IPS-20b (cell line): ENCODE results near the gene ANO10.
"Not testable (repeated sequence)": the region's sequence is repeated elsewhere in the genome, so short reads cannot be mapped to it uniquely, and the experiment has no call there.

Source experiments
- H3K27ac ChIP-seq: one replicate; pipeline ENCODE4 v1.5.1; 2013; ENCODE audit warnings: low read length
- H3K27me3 ChIP-seq: 2 replicates; pipeline ENCODE4 v1.6.1; 2013; ENCODE audit warnings: mild to moderate bottlenecking, low read length, inconsistent platforms; ENCODE audit not compliant: insufficient read depth
- H3K36me3 ChIP-seq: 2 replicates; pipeline ENCODE4 v1.6.1; 2013; ENCODE audit warnings: low read depth, mild to moderate bottlenecking, inconsistent platforms, low read length, moderate library complexity; ENCODE audit not compliant: insufficient read depth
- H3K4me1 ChIP-seq: 2 replicates; pipeline ENCODE4 v1.6.1; 2013; ENCODE audit warnings: mild to moderate bottlenecking, control low read depth, inconsistent platforms, low read length, moderate library complexity; ENCODE audit not compliant: insufficient read depth
- H3K4me3 ChIP-seq: 2 replicates; pipeline ENCODE4 v1.5.1; 2013; ENCODE audit warnings: mild to moderate bottlenecking, low read length, inconsistent platforms
- H3K9ac ChIP-seq: 2 replicates; pipeline ENCODE4 v1.6.1; 2013; ENCODE audit warnings: low read depth, mild to moderate bottlenecking, inconsistent platforms, low read length, moderate library complexity
- H3K9me3 ChIP-seq: 2 replicates; pipeline ENCODE4 v1.6.1; 2013; ENCODE audit warnings: mild to moderate bottlenecking, low read depth, low read length, inconsistent platforms; ENCODE audit not compliant: insufficient read depth

ANO10 gene

DNA sequence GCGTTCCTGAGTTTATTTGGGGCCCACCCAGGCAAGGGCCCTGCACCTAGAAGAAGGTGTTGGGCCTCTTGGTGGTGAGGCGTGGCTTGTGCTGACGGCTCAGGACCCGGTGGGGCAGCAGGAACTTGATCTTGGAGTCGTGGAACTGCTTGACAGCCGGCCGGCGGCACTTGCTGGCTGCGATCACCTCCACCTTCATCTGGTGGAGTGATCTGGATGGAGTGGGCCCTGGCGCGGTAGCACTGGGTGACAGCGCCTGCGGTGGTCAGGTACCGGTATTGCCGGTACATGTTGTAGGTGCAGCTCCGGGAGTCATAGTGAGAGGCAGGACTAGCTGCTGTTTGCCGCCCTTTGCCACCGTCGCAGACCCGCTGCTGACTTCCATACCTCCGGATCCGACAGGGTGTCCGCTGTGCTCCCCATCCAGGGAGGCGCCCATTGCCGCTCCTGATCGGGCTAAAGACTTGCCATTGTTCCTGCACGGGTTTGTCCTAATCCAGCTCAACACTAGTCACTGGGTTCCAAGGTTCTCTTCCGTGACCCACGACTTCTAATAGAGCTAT, 136.8 kb downstream of the ANO10 start:
- Histone ChIP-seq H3K4me3 (no peak overlapping the region), H3K36me3 (no peaks in the 10 kb centered on the region), H3K4me1 (peaks cover 19% of the 10 kb centered on the region), H3K27me3 (peaks cover 7% of the 10 kb centered on the region; the same call in 1 of the 2 replicates), H3K9ac (no peak overlapping the region), H3K9me3 (no peaks in the 10 kb centered on the region), H3K27ac (no peak overlapping the region)

DNA sequence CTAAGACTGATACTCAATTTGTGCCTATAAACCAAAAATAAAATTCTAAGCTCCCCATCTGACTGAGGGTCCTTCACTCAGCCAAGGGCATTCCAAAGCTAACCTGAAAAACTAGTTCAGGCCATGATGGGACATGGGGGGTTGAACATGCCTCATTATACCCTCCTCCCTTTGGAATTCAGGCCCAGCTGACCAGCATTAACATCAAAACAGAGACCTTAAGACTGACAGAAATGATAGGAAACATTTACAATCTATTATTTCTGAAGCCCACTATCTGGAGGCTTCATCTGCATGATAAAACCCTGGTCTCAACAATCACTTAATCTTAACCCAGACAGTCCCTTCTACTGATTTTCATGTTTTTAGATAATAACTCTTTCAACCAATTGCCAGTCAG, 140.4 kb downstream of the ANO10 start:
- Histone ChIP-seq H3K4me3 (peak overlapping the region; percentile 51), H3K9ac (no peak overlapping the region), H3K36me3 (no peaks in the 10 kb centered on the region), H3K27me3 (peaks cover 36% of the 10 kb centered on the region; the same call in 1 of the 2 replicates), H3K4me1 (peaks cover 38% of the 10 kb centered on the region), H3K27ac (no peak overlapping the region), H3K9me3 (no peaks in the 10 kb centered on the region; the same call in 1 of the 2 replicates)

DNA sequence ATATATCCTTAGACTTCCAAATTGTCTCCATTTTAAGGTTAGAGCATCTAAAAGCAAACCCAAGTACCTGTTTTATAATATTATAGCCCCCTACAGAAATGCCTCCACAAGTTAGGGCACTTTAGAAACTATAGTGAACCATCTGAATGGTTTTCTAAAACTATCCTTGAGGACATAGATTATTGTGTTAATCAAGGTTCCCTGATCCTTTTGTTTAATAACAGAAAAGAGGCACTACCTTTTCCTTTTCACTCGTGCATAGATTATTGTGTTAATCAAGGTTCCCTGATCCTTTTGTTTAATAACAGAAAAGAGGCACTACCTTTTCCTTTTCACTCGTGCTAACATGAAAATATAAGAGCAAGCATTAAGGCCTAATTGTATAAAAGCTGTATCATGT, 143.0 kb downstream of the ANO10 start:
- H3K4me1 ChIP-seq = peaks cover 32% of the 10 kb centered on the region
- H3K9me3 ChIP-seq, H3K27ac ChIP-seq, H3K36me3 ChIP-seq, H3K9ac ChIP-seq: not testable (repeated sequence)
- H3K4me3 ChIP-seq = peak overlapping the region; percentile 33; the same call in 1 of the 2 replicates
- H3K27me3 ChIP-seq = peaks cover 37% of the 10 kb centered on the region; the same call in 1 of the 2 replicates

DNA sequence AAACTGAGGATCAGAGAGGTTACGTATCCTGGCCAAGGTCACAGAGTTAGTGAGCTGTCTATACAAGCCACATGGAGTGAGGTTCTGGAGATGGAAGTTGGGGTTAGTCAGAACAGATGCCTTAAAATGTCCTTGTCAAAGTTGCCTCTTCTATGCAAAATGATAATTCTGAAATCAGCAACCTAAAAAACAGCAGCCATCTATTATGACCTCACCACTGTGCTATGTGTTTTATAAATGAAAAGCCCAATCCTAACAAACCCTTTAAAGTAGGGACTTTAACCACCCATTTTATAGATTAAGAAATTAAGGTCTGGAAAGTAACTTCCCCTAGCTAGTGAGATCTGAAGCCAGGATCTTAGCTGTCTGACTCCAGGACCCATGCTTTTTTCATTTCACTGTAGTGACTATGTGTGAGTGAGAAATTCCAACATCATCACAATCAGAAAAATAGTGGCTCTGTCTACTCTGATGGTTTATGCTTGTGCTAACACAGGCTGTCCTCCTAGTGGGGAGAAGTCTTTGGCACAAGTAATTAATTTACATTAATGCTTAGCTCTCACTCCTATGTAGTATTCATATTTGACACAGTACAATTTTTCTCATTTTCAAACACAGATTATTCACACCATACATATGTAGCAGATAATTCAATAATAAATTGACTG, 143.6 kb downstream of the ANO10 start:
- Histone ChIP-seq H3K36me3 (no peaks in the 10 kb centered on the region), H3K27ac (no peak overlapping the region), H3K27me3 (peaks cover 37% of the 10 kb centered on the region; the same call in 1 of the 2 replicates), H3K9me3 (no peaks in the 10 kb centered on the region; the same call in 1 of the 2 replicates), H3K4me3 (peak overlapping the region; percentile 33; the same call in 1 of the 2 replicates), H3K4me1 (peaks cover 30% of the 10 kb centered on the region), H3K9ac (no peak overlapping the region)

DNA sequence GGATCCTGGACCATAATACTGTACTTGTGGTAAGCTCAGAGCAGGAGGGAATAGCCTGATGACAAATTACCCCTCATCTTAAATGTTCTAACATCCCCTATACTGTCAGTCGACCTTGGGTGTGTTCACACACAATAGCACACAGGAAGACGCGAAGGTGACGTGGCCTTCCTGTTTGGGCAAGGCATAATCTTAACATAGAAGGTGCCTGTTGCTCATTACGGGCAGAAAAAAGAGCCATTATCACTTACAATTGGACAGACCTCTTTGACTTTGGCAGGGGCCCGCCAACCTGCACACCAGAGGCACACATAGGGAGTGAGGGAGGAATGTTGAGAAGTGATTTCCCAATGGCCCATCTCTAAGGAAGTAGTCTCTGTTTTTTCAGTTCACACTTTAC, 144.2 kb downstream of the ANO10 start:
- no peaks in the 10 kb centered on the region; the same call in 1 of the 2 replicates for H3K9me3 ChIP-seq
- H3K27ac ChIP-seq = no peak overlapping the region
- H3K4me1 ChIP-seq = peaks cover 29% of the 10 kb centered on the region
- H3K4me3 ChIP-seq = no peak overlapping the region
- no peak overlapping the region for H3K9ac ChIP-seq
- H3K36me3 ChIP-seq = no peaks in the 10 kb centered on the region
- peaks cover 37% of the 10 kb centered on the region; the same call in 1 of the 2 replicates for H3K27me3 ChIP-seq

DNA sequence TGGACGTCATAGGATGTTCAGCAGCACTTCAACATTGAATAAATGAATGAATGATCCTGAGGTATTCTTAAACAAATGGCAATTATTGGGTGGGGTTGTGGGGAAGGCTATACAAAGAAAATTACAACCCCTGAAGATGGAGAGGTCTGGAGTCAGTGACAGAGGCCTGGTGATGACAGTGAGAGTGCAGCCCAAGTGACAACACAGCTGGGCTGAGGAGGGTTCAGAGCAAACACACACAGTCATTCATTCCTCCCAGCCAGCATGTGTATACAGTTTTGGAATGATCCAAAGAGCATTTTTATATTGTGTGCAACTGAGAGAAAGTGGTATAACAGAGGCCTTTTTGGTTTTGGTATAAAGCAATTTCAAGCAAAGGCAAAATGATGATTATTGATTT, 148.1 kb downstream of the ANO10 start:
- Histone ChIP-seq H3K4me1 (peaks cover 11% of the 10 kb centered on the region; the same call in 1 of the 2 replicates), H3K36me3 (no peaks in the 10 kb centered on the region), H3K9me3 (no peaks in the 10 kb centered on the region; the same call in 1 of the 2 replicates), H3K27ac (no peak overlapping the region), H3K4me3 (no peak overlapping the region), H3K9ac (no peak overlapping the region), H3K27me3 (peaks cover 24% of the 10 kb centered on the region; the same call in 1 of the 2 replicates)

DNA sequence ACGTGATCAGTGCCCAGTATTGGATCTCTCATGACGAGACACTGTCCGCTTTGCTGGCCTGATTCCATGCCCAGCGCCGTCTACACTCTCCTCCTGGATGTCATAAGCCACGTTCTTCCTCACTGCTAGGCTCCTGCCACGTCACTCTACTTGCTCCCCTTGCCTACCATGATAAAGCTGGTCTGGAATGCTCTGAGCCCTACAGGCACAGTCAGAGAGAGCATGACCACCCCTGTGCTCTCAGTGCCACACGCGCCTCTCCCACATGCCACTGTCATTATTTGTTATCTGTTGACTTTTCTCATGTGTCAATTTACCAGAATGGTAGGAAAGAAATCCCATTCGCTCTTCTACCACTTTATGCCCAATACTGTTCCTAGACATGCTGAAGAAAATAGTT, 148.6 kb downstream of the ANO10 start:
- H3K4me1 ChIP-seq = peaks cover 6% of the 10 kb centered on the region; the same call in 1 of the 2 replicates
- no peak overlapping the region for H3K27ac ChIP-seq
- peaks cover 21% of the 10 kb centered on the region; the same call in 1 of the 2 replicates for H3K27me3 ChIP-seq
- no peaks in the 10 kb centered on the region for H3K36me3 ChIP-seq
- no peak overlapping the region for H3K9ac ChIP-seq
- no peak overlapping the region for H3K4me3 ChIP-seq
- no peaks in the 10 kb centered on the region; the same call in 1 of the 2 replicates for H3K9me3 ChIP-seq

DNA sequence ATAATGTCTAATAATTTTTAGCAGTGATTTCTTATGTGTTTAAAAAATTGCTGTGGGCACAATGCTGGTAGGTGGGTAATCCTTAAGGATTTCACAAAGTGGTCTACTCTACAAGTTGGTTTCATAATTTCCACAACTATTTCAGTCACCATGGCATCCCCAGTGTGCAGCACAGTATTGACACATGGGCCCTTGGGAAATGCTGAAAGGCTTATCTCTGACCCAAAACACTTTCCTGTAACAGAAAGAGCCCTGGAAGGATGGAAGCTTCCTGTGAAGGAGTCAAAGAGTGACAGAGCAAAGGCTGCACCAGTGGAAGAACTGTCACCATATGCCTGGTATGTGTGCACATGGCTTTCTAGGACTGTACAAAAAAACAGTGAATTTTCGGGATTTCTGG, 153.7 kb downstream of the ANO10 start:
- Histone ChIP-seq H3K4me1 (no peaks in the 10 kb centered on the region), H3K9ac (no peak overlapping the region), H3K9me3 (peaks cover 8% of the 10 kb centered on the region; the same call in 1 of the 2 replicates), H3K4me3 (no peak overlapping the region), H3K27me3 (no peaks in the 10 kb centered on the region), H3K36me3 (peaks cover 5% of the 10 kb centered on the region; the same call in 1 of the 2 replicates), H3K27ac (no peak overlapping the region)

DNA sequence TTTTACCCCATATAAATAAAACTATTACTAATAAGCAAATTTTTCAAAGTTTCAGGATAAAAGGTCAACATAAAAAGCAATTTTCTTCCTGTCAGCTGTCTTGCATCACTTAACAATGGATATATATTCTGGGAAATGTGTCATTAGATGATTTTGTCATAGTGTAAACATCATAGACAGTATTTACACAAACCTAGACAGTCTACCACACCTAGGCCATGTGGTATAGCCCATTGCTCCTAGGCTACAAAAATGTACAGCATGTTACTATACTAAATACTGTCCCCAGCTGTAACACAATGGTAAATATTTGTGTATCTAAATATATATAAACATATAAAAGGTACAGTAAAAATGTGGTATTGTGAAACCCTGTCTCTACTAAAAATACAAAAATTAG, 156.7 kb downstream of the ANO10 start:
- Histone ChIP-seq H3K9me3 (peaks cover 15% of the 10 kb centered on the region; the same call in 1 of the 2 replicates), H3K4me1 (peaks cover 4% of the 10 kb centered on the region; the same call in 1 of the 2 replicates), H3K27me3 (no peaks in the 10 kb centered on the region), H3K4me3 (no peak overlapping the region), H3K9ac (no peak overlapping the region), H3K36me3 (peaks cover 7% of the 10 kb centered on the region; the same call in 1 of the 2 replicates), H3K27ac (no peak overlapping the region)

DNA sequence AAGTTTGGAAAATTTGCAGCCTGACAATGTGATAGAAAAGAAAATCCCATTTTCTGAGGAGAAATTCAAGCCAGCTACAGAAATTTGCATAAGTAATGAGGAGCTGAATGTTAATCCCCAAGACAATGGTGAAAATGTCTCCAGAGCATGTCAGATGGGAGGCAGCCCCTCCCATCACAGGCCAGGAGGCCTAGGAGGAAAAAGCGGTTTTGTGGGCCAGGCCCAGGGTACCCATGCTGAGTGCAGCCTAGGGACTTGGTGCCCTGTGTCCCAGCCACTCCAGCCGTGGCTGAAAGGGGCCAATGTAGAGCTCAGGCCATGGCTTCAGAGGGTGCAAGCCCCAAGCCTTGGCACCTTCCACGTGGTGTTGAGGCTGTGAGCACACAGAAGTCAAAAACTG, 159.2 kb downstream of the ANO10 start:
- H3K4me1 ChIP-seq, H3K4me3 ChIP-seq, H3K27ac ChIP-seq, H3K9ac ChIP-seq, H3K27me3 ChIP-seq, H3K36me3 ChIP-seq: not testable (repeated sequence)
- H3K9me3 ChIP-seq = peaks cover 15% of the 10 kb centered on the region; the same call in 1 of the 2 replicates

DNA sequence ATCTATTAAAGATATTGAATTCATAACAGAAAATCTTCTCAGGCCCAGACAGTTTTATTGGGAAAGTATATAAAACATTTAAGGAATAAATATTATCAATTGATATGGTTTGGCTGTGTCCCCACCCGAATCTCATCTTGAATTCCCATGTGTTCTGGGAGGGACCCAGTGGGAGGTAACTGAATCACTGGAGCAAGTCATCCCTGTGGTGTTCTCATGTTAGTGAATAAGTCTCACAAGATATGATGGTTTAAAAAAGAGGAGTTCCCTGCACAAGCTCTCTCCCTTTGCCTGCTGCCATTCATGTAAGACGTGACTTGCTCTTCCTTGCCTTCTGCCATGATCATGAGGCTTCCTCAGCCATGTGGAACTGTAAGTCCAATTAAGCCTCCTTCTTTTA, 160.5 kb downstream of the ANO10 start:
- H3K4me3 ChIP-seq = no peak overlapping the region
- H3K27me3 ChIP-seq = no peaks in the 10 kb centered on the region
- peaks cover 4% of the 10 kb centered on the region; the same call in 1 of the 2 replicates for H3K4me1 ChIP-seq
- H3K27ac ChIP-seq = no peak overlapping the region
- H3K9ac ChIP-seq = no peak overlapping the region
- peaks cover 7% of the 10 kb centered on the region; the same call in 1 of the 2 replicates for H3K36me3 ChIP-seq
- H3K9me3 ChIP-seq = peaks cover 15% of the 10 kb centered on the region; the same call in 1 of the 2 replicates

DNA sequence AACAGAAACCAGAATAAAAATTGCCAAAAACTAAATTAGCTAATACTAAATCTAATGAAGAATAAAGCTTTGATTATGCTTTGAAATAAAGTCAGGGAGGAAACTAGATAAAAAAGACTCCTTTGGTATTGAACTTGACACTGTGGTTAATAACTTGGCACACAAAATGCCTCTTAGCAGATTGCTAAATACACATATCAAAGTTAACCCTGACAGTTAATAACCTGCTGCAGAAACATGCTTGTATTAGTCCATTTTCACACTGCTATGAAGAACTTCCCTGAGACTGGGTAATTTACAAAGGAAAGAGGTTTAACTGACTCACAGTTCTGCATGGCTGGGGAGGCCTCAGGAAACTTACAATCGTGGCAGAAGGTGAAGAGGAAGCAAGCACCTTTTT, 164.8 kb downstream of the ANO10 start:
- H3K4me3 ChIP-seq, H3K9me3 ChIP-seq, H3K4me1 ChIP-seq, H3K27me3 ChIP-seq, H3K36me3 ChIP-seq, H3K9ac ChIP-seq, H3K27ac ChIP-seq: not testable (repeated sequence)
